ENCODE measurements around the gene NOL4.
"Not testable (repeated sequence)": the region's sequence is repeated elsewhere in the genome, so short reads cannot be mapped to it uniquely, and the experiment has no call there.

Gene NOL4

GRCh38 chr18:34224423-34225217 lies at the start of gene NOL4:
NOL4 (minus strand) TSS chr18:34224913; CDS start chr18:34223253, 1,660 bp downstream.
- peak; percentile 41 for DNase-seq

- DNase-seq = not testable (repeated sequence)
These were observed 41.3 kb upstream of the NOL4 start for GRCh38 chr18:34266029-34266428.

GRCh38 chr18:34261865-34262780 lies 37.4 kb upstream of the NOL4 start:
- no peak for DNase-seq

- no peak for DNase-seq
These were observed 33.5 kb upstream of the NOL4 start for GRCh38 chr18:34258176-34258575.

- DNase-seq = no peak
These were observed 27.2 kb upstream of the NOL4 start for GRCh38 chr18:34251919-34252318.

GRCh38 chr18:34248727-34249126 lies 24.0 kb upstream of the NOL4 start:
- DNase-seq = no peak

GRCh38 chr18:34242739-34243138 lies 18.0 kb upstream of the NOL4 start:
- DNase-seq = no peak

- not testable (repeated sequence) for DNase-seq
These were observed 9.2 kb upstream of the NOL4 start for GRCh38 chr18:34233781-34234388.

GRCh38 chr18:34225218-34225553 lies 473 bp upstream of the NOL4 start:
- DNase-seq = no peak

- DNase-seq = no peak
These were observed 755 bp downstream of the NOL4 start for GRCh38 chr18:34223893-34224422.

GRCh38 chr18:34223164-34223892 lies 1.4 kb downstream of the NOL4 start:
- DNase-seq = peak; percentile 15

GRCh38 chr18:34222307-34223163 lies 2.2 kb downstream of the NOL4 start:
- peak; percentile 16 for DNase-seq

- DNase-seq = no peak
These were observed 2.8 kb downstream of the NOL4 start for GRCh38 chr18:34221971-34222306.

GRCh38 chr18:34220081-34220815 lies 4.5 kb downstream of the NOL4 start:
- DNase-seq = no peak

- no peak for DNase-seq
These were observed 5.1 kb downstream of the NOL4 start for GRCh38 chr18:34219651-34220050.

GRCh38 chr18:34212511-34212910 lies 12.2 kb downstream of the NOL4 start:
- no peak for DNase-seq

GRCh38 chr18:34207344-34207851 lies 17.3 kb downstream of the NOL4 start:
- DNase-seq = no peak

GRCh38 chr18:34203866-34204265 lies 20.8 kb downstream of the NOL4 start:
- DNase-seq = no peak

- DNase-seq = no peak
These were observed 28.5 kb downstream of the NOL4 start for GRCh38 chr18:34196256-34196655.

GRCh38 chr18:34194239-34194638 lies 30.5 kb downstream of the NOL4 start:
- no peak for DNase-seq
